Fibroblast of mammary gland (primary cell): Measurements from ENCODE around the gene ELP5.

Source experiments
- DNase-seq: peaks from one replicate; pipeline ENCODE4 v3.0.0-alpha.2; 2010; ENCODE audit warnings: low read depth
- H3K4me3 ChIP-seq: 2 replicates; pipeline ENCODE4 v1.5.1; 2011; ENCODE audit warnings: low read depth, mild to moderate bottlenecking, low read length, moderate library complexity; ENCODE audit not compliant: control insufficient read depth
- CTCF ChIP-seq: conservative IDR thresholded peaks from 2 replicates; pipeline ENCODE4 v1.5.1; 2011; ENCODE audit warnings: low read depth, low read length, inconsistent platforms; ENCODE audit not compliant: control insufficient read depth, insufficient read depth

The ELP5 gene

GRCh38 chr17:7208027-7208571 is 43.9 kb upstream of the ELP5 start:
- TF ChIP-seq CTCF, result no peak
- no peak for DNase-seq
- no peak overlapping the region for H3K4me3 ChIP-seq

- no peak for TF ChIP-seq CTCF
Observed at GRCh38 chr17:7208754-7209460, 43.1 kb upstream of the ELP5 start.

GRCh38 chr17:7211491-7212273 is 40.3 kb upstream of the ELP5 start:
- peak overlapping the region; percentile 17 for H3K4me3 ChIP-seq
- DNase-seq, result no peak

More at GRCh38 chr17:7208754-7209460, 43.1 kb upstream of the ELP5 start:
- no peak for DNase-seq
- H3K4me3 ChIP-seq, result no peak overlapping the region

GRCh38 chr17:7213895-7214299 is 38.1 kb upstream of the ELP5 start:
- TF ChIP-seq CTCF, result peak; percentile 46
- DNase-seq, result peak; percentile 80
- peak overlapping the region; percentile 43 for H3K4me3 ChIP-seq

More at GRCh38 chr17:7211491-7212273, 40.3 kb upstream of the ELP5 start:
- TF ChIP-seq CTCF, result no peak

- peak overlapping the region; percentile 43 for H3K4me3 ChIP-seq
- peak; percentile 94 for DNase-seq
Observed at GRCh38 chr17:7214300-7215135, 37.5 kb upstream of the ELP5 start.

More at GRCh38 chr17:7214300-7215135, 37.5 kb upstream of the ELP5 start:
- TF ChIP-seq CTCF, result peak; percentile 55
